Caco-2 (cell line): Measurements from ENCODE around the gene C1orf198. TPM values are rescaled to one million over a fixed set of nuclear protein-coding genes. Genes with fewer than 3 reads are reported as not detected.

Source experiments
- BruUV-seq: library from RNA; stranded (reverse); fragments of 400-500 nt; replicated peaks from 2 replicates; lab custom pipeline; 2021; lab: Mats Ljungman, UMichigan
- CTCF ChIA-PET: fragments of 300-600 bp; sonication (Branson Sonifier 250); formaldehyde crosslinking; loops from one replicate; lab custom pipeline; 2022; ENCODE audit warnings: antibody characterized with exemption; lab: Charles Lee
- POLR2A ChIA-PET: fragments of 300-600 bp; sonication (Branson Sonifier 250); formaldehyde crosslinking; loops from one replicate; lab custom pipeline; 2022; ENCODE audit warnings: antibody characterized with exemption; lab: Charles Lee
- DNase-seq, 2 experiments: peaks; one replicate each; pipeline versions ENCODE4 v3.0.0 to v3.0.0-alpha.2; 2020 to 2022
- H3K27me3 ChIP-seq: replicated peaks from 2 replicates; pipeline ENCODE4 v1.6.0; 2011; ENCODE audit warnings: low read length; ENCODE audit not compliant: control insufficient read depth, insufficient read depth
- H3K36me3 ChIP-seq: 2 replicates; pipeline ENCODE4 v1.5.1; 2011; ENCODE audit warnings: low read length; ENCODE audit not compliant: control insufficient read depth, insufficient read depth
- H3K4me1 ChIP-seq: fragments of 250-450 bp; sonication (Bioruptor Pico); 2 replicates; pipeline ENCODE4 v1.5.1; 2020; ENCODE audit warnings: mild to moderate bottlenecking
- H3K4me3 ChIP-seq: 2 replicates; pipeline ENCODE4 v1.5.1; 2011; ENCODE audit warnings: low read depth, mild to moderate bottlenecking, control low read depth, low read length
- H3K9me3 ChIP-seq: fragments of 250-450 bp; sonication (Bioruptor Pico); 2 replicates; pipeline ENCODE4 v1.5.1; 2020; ENCODE audit warnings: mild to moderate bottlenecking, moderate library complexity
- H3K27ac Mint-ChIP-seq: one replicate; pipeline ENCODE4 v1.8.0; 2022; ENCODE audit warnings: mixed read lengths; ENCODE audit not compliant: unreplicated experiment
- H3K27me3 Mint-ChIP-seq: one replicate; pipeline ENCODE4 v1.8.0; 2022; ENCODE audit warnings: mixed read lengths; ENCODE audit not compliant: insufficient read depth, unreplicated experiment
- H3K36me3 Mint-ChIP-seq: one replicate; pipeline ENCODE4 v1.8.0; 2022; ENCODE audit warnings: mild to moderate bottlenecking, mixed read lengths; ENCODE audit not compliant: insufficient read depth, unreplicated experiment
- H3K4me1 Mint-ChIP-seq: one replicate; pipeline ENCODE4 v1.8.0; 2022; ENCODE audit warnings: low read depth, mixed read lengths; ENCODE audit not compliant: unreplicated experiment
- H3K4me3 Mint-ChIP-seq: one replicate; pipeline ENCODE4 v1.8.0; 2022; ENCODE audit warnings: mild to moderate bottlenecking, moderate library complexity, mixed read lengths; ENCODE audit not compliant: unreplicated experiment
- H3K9me3 Mint-ChIP-seq: one replicate; pipeline ENCODE4 v1.8.0; 2022; ENCODE audit warnings: mixed read lengths; ENCODE audit not compliant: unreplicated experiment
- intact Hi-C: fragments of 100-400 bp; cut with micrococcal nuclease; formaldehyde crosslinking; loops from one replicate; pipeline ENCODE4 v1.10.0; 2022; ENCODE audit not compliant: unreplicated experiment
- total RNA-seq: library from RNA; stranded (reverse); gene quantifications from 2 replicates; pipeline ENCODE4 v1.2.3, GENCODE V29; 2022
- TF ChIP-seq, protein P1 (sequence below), 2 experiments: fragments of 200-600 bp in 1 of 2; IDR thresholded peaks; 1 replicate in 1 of 2; 2 replicates in 1 of 2; pipeline versions ENCODE4 v1.5.1 to v1.8.0; 2011 to 2022; ENCODE audit warnings: antibody characterized with exemption in 1 of 2, control low read depth in 1 of 2, inconsistent platforms in 1 of 2, low read depth in 1 of 2, low read length in 1 of 2, mild to moderate bottlenecking in 1 of 2, moderate library complexity in 1 of 2; ENCODE audit not compliant: insufficient read depth in 1 of 2, severe bottlenecking in 1 of 2, unreplicated experiment in 1 of 2

C1orf198 gene
- total RNA-seq, 1 experiment from 2014 or later: 92.2 TPM

DNA sequence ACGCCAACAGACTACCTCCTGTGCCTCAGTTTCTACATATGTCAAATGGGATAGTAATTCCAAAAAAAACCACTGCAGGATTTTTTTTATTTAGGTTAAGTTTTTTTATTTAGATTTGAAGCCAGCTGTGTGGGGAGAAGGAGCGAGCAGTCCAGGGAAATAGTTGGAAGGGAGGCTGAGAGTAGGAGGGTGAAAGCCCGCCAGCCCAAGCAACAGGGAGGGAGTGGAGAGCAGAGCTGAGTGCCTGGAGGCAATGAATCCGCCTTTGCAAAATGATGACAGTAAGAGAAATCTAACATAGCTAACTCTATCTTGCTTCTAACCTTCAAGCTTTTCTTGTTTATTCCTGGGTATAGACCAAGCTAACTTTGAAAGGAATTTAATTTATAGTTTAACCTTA is 15.6 kb upstream of the C1orf198 start:
- Mint-ChIP-seq H3K4me1 (peaks cover 10% of the 10 kb centered on the region), H3K9me3 (peaks cover 21% of the 10 kb centered on the region), H3K27ac (no peak overlapping the region), H3K4me3 (no peak overlapping the region), H3K36me3 (no peaks in the 10 kb centered on the region), H3K27me3 (no peaks in the 10 kb centered on the region)
- intact Hi-C loops: no loop called here
- Histone ChIP-seq H3K4me1 (no peaks in the 10 kb centered on the region), H3K4me3 (no peak overlapping the region), H3K36me3 (no peaks in the 10 kb centered on the region), H3K27me3 (no peaks in the 10 kb centered on the region), H3K9me3 (peaks cover 17% of the 10 kb centered on the region)
- ChIA-PET POLR2A (interaction anchor here (0.5 kb wide), 1 partner anchor 18 kb away, joined by 10 read pairs; no protein-coding TSS in a partner anchor), CTCF (no interaction called here)
- TF ChIP-seq, protein P1, sequence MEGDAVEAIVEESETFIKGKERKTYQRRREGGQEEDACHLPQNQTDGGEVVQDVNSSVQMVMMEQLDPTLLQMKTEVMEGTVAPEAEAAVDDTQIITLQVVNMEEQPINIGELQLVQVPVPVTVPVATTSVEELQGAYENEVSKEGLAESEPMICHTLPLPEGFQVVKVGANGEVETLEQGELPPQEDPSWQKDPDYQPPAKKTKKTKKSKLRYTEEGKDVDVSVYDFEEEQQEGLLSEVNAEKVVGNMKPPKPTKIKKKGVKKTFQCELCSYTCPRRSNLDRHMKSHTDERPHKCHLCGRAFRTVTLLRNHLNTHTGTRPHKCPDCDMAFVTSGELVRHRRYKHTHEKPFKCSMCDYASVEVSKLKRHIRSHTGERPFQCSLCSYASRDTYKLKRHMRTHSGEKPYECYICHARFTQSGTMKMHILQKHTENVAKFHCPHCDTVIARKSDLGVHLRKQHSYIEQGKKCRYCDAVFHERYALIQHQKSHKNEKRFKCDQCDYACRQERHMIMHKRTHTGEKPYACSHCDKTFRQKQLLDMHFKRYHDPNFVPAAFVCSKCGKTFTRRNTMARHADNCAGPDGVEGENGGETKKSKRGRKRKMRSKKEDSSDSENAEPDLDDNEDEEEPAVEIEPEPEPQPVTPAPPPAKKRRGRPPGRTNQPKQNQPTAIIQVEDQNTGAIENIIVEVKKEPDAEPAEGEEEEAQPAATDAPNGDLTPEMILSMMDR (IDR thresholded peaks at IDR 0.05; ENCODE audit: insufficient read depth in 1 of 2, low read depth in 1 of 2, low read length in 1 of 2, severe bottlenecking in 1 of 2, unreplicated experiment in 1 of 2): no peak
- no TSS peak for BruUV-seq
- DNase-seq: no peak

DNA sequence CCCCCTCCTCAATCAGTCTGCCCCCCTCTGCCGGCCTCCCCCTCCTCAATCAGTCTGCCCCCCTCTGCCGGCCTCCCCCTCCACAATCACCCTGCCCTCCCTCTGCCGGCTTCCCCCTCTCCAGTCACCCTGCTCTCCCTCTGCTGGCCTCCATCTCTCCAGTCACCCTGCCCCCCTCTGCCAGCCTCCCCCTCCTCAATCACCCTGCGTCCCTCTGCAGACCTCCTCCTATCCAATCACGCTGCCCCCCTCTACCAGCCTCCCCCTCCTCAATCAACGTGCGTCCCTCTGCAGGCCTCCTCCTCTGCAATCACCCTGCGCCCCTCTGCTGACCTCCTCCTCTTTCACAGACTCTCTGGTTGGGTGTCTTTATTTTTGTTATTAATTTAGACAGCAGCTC is 11.5 kb upstream of the C1orf198 start:
- H3K36me3 Mint-ChIP-seq: peaks cover 9% of the 10 kb centered on the region
- DNase-seq: no peak
- BruUV-seq: no TSS peak
- Histone ChIP-seq H3K4me1 (no peaks in the 10 kb centered on the region), H3K27me3 (no peaks in the 10 kb centered on the region), H3K9me3 (peaks cover 7% of the 10 kb centered on the region), H3K36me3 (no peaks in the 10 kb centered on the region), H3K4me3 (no peak overlapping the region)
- intact Hi-C loops: no loop called here
- TF ChIP-seq, protein P1 (IDR thresholded peaks at IDR 0.05; ENCODE audit: insufficient read depth in 1 of 2, low read depth in 1 of 2, low read length in 1 of 2, severe bottlenecking in 1 of 2, unreplicated experiment in 1 of 2): no peak
- no peaks in the 10 kb centered on the region for H3K9me3 Mint-ChIP-seq
- ChIA-PET CTCF (no interaction called here), POLR2A (no interaction called here)
- H3K4me3 Mint-ChIP-seq: no peak overlapping the region
- H3K4me1 Mint-ChIP-seq: no peaks in the 10 kb centered on the region
- no peak overlapping the region for H3K27ac Mint-ChIP-seq
- no peaks in the 10 kb centered on the region for H3K27me3 Mint-ChIP-seq

DNA sequence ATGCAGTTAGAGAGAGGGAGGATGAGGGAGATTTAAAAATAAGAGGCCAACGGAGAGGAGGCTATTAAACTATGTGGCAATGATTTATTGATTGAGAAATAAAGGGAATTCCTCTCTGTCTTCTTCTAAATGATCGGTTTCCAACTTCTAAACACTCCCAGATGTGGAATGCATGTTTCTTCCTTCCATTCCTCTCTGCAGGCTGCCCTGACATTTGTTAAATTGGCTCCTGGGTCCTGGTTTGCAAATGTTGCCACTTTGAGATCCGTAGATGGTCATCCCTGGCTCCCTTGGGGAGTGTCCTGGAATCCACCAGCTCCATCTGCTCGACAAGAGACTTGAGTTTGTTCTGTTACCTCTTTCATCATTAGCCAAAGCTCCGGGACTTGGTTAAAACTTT is 10.3 kb upstream of the C1orf198 start:
- H3K4me1 ChIP-seq: no peaks in the 10 kb centered on the region
- H3K4me3 Mint-ChIP-seq: no peak overlapping the region
- ChIA-PET CTCF (no interaction called here), POLR2A (no interaction called here)
- DNase-seq: no peak
- no peak overlapping the region for H3K27ac Mint-ChIP-seq
- H3K36me3 ChIP-seq: no peaks in the 10 kb centered on the region
- no peaks in the 10 kb centered on the region for H3K27me3 ChIP-seq
- intact Hi-C loops: no loop called here
- H3K9me3 ChIP-seq: no peaks in the 10 kb centered on the region; the same call in 1 of the 2 replicates
- TF ChIP-seq, protein P1 (IDR thresholded peaks at IDR 0.05; ENCODE audit: insufficient read depth in 1 of 2, low read depth in 1 of 2, low read length in 1 of 2, severe bottlenecking in 1 of 2, unreplicated experiment in 1 of 2): no peak
- H3K36me3 Mint-ChIP-seq: peaks cover 9% of the 10 kb centered on the region
- no peaks in the 10 kb centered on the region for H3K9me3 Mint-ChIP-seq
- no TSS peak for BruUV-seq
- H3K4me1 Mint-ChIP-seq: no peaks in the 10 kb centered on the region
- no peak overlapping the region for H3K4me3 ChIP-seq
- no peaks in the 10 kb centered on the region for H3K27me3 Mint-ChIP-seq
